Stimulated activated CD4-positive, alpha-beta T cell treated with anti-CD3 and anti-CD28 coated beads, TNF-alpha, amount 100 ng/mL, for 4 hours (primary cell): ENCODE results near the gene PHLDB3.
"Not testable (repeated sequence)": the region's sequence is repeated elsewhere in the genome, so short reads cannot be mapped to it uniquely, and the experiment has no call there.

Experiments used
- DNase-seq, 3 experiments: peaks; one replicate each; pipeline ENCODE4 v3.0.0-alpha.2; 2020; ENCODE audit warnings: low read depth in 3 of 3

Gene PHLDB3

DNA sequence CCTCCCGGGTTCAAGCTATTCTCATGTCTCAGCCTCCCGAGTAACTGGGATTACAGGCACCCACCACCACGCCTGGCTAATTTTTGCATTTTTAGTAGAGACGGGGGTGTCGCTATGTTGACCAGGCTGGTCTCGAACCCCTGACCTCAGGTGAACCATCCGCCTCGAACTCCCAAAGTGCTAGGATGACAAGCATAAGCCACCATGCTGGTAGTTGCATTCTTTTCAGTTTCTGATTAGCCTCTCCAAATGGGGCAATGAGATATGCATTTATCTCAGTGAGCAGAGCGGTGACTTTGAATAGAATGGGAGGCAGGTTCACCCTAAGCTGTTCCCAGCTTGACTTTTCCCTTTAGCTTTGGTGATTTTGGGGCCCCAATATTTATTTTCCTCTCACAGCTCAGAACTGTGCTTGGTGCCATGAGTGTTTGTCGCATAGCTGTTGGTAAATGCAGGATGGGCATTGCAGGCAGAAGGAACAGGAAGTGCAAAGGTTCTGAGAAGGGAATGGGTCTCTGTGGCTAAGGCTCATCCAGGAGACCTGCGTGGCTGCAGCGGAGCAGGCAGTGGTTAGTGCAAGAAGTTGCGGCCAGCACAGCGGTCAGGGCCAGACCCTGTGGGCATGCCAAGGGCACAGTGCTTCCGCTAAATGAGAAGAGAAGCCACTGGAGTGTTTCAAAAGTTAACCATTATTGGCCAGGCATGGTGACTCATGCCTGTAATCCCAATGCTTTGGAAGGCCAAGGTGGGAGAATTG lies 59.8 kb downstream of the PHLDB3 start:
- no peak for DNase-seq

- DNase-seq: not testable (repeated sequence)
Observed at GRCh38 chr19:43444091-43444490, 60.5 kb downstream of the PHLDB3 start.

- DNase-seq: no peak
Observed at GRCh38 chr19:43441716-43442115, 62.8 kb downstream of the PHLDB3 start.

GRCh38 chr19:43439709-43440063 lies 64.9 kb downstream of the PHLDB3 start:
- DNase-seq: no peak

GRCh38 chr19:43439032-43439708 lies 65.4 kb downstream of the PHLDB3 start:
- peak in 1 of 3 experiments; percentile 18 for DNase-seq

DNA sequence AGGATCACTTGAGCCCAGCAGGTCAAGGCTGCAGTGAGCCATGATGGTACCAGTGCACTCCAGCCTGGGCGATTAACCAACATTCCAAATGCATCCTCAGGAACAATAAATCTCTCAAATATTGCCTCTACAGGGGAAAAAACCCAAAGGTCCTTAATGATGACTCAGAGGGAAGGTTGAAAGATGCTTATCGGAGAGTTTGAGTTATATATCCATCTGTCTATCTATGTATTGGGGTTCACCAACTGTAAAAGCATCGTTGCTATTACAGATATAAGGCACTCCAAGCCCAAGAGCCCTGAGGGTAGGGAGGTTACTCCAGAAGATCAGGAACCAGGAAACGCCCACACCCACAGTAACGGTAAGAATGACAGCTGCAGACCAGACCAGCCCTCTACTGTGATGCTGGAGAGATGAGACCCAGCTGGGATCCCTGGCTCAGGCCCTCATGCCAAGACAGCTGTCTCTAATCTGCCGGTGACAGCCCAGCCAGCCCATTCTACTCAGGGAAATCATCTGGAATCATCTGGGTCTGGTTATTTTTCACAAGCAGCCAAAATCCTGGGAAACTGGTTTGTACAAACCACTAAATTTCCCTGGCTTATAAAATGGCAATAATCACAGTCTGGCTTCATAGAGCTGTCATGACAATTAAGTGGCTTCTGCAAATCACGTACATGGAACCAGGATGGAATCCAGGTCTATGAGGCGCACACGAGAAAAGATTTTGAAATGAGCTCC lies 66.1 kb downstream of the PHLDB3 start:
- DNase-seq: no peak

DNA sequence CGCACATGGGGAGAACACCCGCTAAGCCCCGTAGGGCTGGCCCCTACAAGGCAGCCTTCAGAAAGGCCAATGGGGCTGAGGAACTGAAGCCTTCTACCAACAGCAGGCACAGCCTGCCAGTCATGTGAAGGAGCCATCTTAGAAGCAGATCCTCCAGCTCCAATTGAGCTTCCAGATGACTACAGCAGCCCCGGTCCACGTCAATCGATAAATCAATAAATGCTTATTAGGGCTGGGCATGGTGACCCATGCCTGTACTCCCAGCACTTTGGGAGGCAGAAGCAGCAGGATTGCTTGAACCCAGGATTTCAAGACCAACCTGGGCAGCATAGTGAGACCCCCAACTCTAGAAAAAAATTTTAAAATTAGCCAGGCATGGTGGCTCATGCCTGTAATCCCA lies 66.8 kb downstream of the PHLDB3 start:
- DNase-seq: no peak

- not testable (repeated sequence) for DNase-seq
Observed at GRCh38 chr19:43437284-43437683, 67.3 kb downstream of the PHLDB3 start.

DNA sequence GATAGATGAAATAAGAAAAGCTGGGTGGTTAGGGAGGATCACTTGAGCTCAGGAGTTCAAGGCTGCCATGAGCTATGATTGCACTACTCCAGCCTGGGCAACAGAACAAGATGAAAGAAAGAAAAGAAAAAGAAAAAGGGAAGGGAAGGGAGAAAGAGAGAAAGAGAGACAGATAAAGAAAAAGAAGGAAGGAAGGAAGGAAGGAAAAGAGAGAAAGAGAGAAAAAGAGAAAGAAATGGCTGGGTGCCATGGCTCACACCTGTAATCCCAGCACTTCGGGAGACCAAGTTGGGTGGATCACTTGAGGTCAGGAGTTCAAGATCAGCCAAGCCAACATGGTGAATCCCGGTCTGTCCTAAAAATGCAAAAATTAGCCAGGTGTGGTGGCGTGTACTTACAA lies 68.8 kb downstream of the PHLDB3 start:
- DNase-seq: no peak

GRCh38 chr19:43433689-43434088 lies 70.9 kb downstream of the PHLDB3 start:
- DNase-seq: no peak

- no peak for DNase-seq
Observed at GRCh38 chr19:43433358-43433673, 71.2 kb downstream of the PHLDB3 start.

- DNase-seq: no peak
Observed at GRCh38 chr19:43430976-43431375, 73.6 kb downstream of the PHLDB3 start.

- no peak for DNase-seq
Observed at GRCh38 chr19:43430142-43430710, 74.3 kb downstream of the PHLDB3 start.

- DNase-seq: no peak
Observed at GRCh38 chr19:43429395-43429794, 75.2 kb downstream of the PHLDB3 start.

DNA sequence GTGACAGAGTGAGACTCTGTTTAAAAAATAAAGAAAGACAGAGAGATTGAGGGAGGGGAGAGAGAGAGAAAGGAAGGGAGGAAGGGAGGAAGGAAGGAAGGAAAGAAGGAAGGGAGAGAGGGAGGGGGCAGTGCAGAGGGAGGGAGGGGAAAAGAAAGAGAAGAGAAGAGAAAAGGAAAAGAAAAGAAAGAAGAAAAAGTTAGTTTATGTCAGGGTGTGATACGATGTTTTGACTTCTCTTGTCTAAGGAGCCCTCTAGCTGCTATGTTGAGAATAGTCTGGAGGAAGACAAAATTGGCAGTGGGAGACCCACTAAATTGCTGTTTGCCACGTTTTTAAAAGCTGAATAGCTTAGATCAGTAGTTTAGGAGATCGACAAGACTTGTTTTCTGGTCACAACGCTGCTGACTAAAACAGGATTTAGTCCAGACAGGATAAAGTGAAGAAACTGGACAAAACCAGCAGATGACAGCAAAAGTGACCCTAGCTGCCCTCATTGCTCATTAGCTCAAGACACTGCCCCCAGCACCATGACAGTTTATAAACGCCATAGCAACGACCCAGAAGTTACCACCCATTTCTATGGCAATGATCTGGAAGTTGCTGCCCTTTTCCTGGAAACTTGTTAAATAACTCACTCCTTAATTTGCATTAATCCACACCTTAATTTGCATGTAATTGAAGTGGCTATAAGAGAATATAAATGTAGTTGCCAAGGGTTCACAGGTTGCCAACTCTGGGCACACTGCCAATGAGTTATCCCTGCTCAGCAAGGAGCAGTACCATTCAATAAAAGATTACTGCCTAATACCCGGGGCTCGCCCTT lies 78.8 kb downstream of the PHLDB3 start:
- no peak for DNase-seq
